Caco-2 (cell line): Measurements from ENCODE around the gene DLG4. TPM values are rescaled to one million over a fixed set of nuclear protein-coding genes. Genes with fewer than 3 reads are reported as not detected.

Source experiments
- BruUV-seq: library from RNA; stranded (reverse); fragments of 400-500 nt; replicated peaks from 2 replicates; lab custom pipeline; 2021; lab: Mats Ljungman, UMichigan
- CTCF ChIA-PET: fragments of 300-600 bp; sonication (Branson Sonifier 250); formaldehyde crosslinking; loops from one replicate; lab custom pipeline; 2022; ENCODE audit warnings: antibody characterized with exemption; lab: Charles Lee
- POLR2A ChIA-PET: fragments of 300-600 bp; sonication (Branson Sonifier 250); formaldehyde crosslinking; loops from one replicate; lab custom pipeline; 2022; ENCODE audit warnings: antibody characterized with exemption; lab: Charles Lee
- DNase-seq, 2 experiments: peaks; one replicate each; pipeline versions ENCODE4 v3.0.0 to v3.0.0-alpha.2; 2020 to 2022
- H3K27me3 ChIP-seq: replicated peaks from 2 replicates; pipeline ENCODE4 v1.6.0; 2011; ENCODE audit warnings: low read length; ENCODE audit not compliant: control insufficient read depth, insufficient read depth
- H3K36me3 ChIP-seq: 2 replicates; pipeline ENCODE4 v1.5.1; 2011; ENCODE audit warnings: low read length; ENCODE audit not compliant: control insufficient read depth, insufficient read depth
- H3K4me1 ChIP-seq: fragments of 250-450 bp; sonication (Bioruptor Pico); 2 replicates; pipeline ENCODE4 v1.5.1; 2020; ENCODE audit warnings: mild to moderate bottlenecking
- H3K4me3 ChIP-seq: 2 replicates; pipeline ENCODE4 v1.5.1; 2011; ENCODE audit warnings: low read depth, mild to moderate bottlenecking, control low read depth, low read length
- H3K9me3 ChIP-seq: fragments of 250-450 bp; sonication (Bioruptor Pico); 2 replicates; pipeline ENCODE4 v1.5.1; 2020; ENCODE audit warnings: mild to moderate bottlenecking, moderate library complexity
- H3K27ac Mint-ChIP-seq: one replicate; pipeline ENCODE4 v1.8.0; 2022; ENCODE audit warnings: mixed read lengths; ENCODE audit not compliant: unreplicated experiment
- H3K27me3 Mint-ChIP-seq: one replicate; pipeline ENCODE4 v1.8.0; 2022; ENCODE audit warnings: mixed read lengths; ENCODE audit not compliant: insufficient read depth, unreplicated experiment
- H3K36me3 Mint-ChIP-seq: one replicate; pipeline ENCODE4 v1.8.0; 2022; ENCODE audit warnings: mild to moderate bottlenecking, mixed read lengths; ENCODE audit not compliant: insufficient read depth, unreplicated experiment
- H3K4me1 Mint-ChIP-seq: one replicate; pipeline ENCODE4 v1.8.0; 2022; ENCODE audit warnings: low read depth, mixed read lengths; ENCODE audit not compliant: unreplicated experiment
- H3K4me3 Mint-ChIP-seq: one replicate; pipeline ENCODE4 v1.8.0; 2022; ENCODE audit warnings: mild to moderate bottlenecking, moderate library complexity, mixed read lengths; ENCODE audit not compliant: unreplicated experiment
- H3K9me3 Mint-ChIP-seq: one replicate; pipeline ENCODE4 v1.8.0; 2022; ENCODE audit warnings: mixed read lengths; ENCODE audit not compliant: unreplicated experiment
- intact Hi-C: fragments of 100-400 bp; cut with micrococcal nuclease; formaldehyde crosslinking; loops from one replicate; pipeline ENCODE4 v1.10.0; 2022; ENCODE audit not compliant: unreplicated experiment
- total RNA-seq: library from RNA; stranded (reverse); gene quantifications from 2 replicates; pipeline ENCODE4 v1.2.3, GENCODE V29; 2022
- TF ChIP-seq, protein P1 (sequence below), 2 experiments: fragments of 200-600 bp in 1 of 2; IDR thresholded peaks; 1 replicate in 1 of 2; 2 replicates in 1 of 2; pipeline versions ENCODE4 v1.5.1 to v1.8.0; 2011 to 2022; ENCODE audit warnings: antibody characterized with exemption in 1 of 2, control low read depth in 1 of 2, inconsistent platforms in 1 of 2, low read depth in 1 of 2, low read length in 1 of 2, mild to moderate bottlenecking in 1 of 2, moderate library complexity in 1 of 2; ENCODE audit not compliant: insufficient read depth in 1 of 2, severe bottlenecking in 1 of 2, unreplicated experiment in 1 of 2

The DLG4 gene
- total RNA-seq, 1 experiment from 2014 or later: 0.98 TPM

DNA sequence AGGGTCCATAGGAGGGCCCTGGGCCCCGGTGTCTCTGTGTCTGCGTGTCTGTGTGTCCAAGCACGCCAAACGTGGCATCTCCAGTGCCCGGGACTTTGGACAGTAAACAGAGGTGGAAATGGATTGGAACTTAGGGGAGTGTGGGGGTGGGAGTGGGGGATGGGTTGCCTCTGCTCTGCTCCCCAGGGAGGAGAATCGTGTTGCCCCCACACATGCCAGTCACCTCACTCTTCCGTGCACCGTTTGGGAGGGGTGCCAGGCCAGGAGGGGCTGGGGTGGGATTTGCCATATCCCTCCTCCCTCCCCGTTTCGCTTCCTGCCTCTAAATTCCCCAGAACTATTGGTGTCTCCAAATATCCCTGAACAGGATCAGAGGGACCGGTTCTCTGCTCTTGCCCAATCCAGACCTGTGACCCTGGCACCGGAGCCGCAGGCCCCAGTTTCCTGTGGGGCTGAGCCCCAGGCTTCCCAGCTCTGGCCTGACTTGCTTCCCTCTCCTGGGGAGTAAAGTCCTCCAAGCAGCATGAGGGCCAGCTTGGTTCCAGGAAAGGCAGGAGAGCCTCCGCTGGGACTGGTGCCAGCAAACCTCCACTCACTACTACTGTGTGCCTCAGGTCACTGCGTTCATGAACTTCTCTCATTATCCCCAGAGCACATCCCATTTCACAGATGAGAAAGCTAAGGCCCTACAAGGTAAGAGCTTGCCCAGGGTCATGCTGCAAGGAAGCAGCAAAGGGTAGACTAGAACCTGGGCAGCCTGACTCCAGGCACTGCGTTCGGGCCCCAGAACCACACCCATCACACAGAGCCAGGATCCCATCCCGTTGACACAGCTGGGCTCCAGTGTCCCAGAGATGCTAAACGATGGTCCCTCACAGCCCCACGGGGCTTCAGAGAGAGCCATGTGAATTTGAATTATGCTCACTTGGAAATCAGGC lies 40.0 kb downstream of the DLG4 start, which contains the start of gene ASGR1:
Gene ASGR1 (minus strand): TSS at position 54 of the 938 bp plus-strand sequence. CDS start 807 bp downstream, outside the sequence.
- no peak for DNase-seq
- intact Hi-C loops: loop anchor here (2.0 kb wide), 1 partner anchor 45 kb away; no protein-coding TSS in a partner anchor
- peak within 1 kb of the TSS; percentile 60 for H3K27ac Mint-ChIP-seq

DNA sequence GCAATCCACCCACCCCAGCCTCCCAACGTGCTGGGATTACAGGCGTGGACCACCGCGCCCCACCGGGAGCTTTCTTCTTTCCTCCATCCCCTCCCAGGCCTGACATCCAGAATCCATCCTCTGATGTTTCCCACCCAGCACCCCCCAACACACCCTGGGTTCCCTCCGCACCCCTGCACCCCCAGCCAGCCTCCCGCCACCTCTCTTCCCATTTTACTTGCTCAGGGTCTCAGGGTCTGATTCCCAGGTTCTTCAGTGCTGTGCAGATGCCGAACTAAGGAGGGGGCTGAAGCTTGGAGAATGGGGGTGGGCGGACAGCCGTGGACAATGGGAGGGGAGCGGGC lies 40.7 kb downstream of the DLG4 start:
- ChIA-PET CTCF (interaction anchor here (0.7 kb wide), 1 partner anchor 12 kb away, joined by 6 read pairs; no protein-coding TSS in a partner anchor), POLR2A (no interaction called here)
- Histone ChIP-seq H3K9me3 (no peaks in the 10 kb centered on the region), H3K36me3 (no peaks in the 10 kb centered on the region), H3K4me1 (no peaks in the 10 kb centered on the region), H3K4me3 (peak overlapping the region; percentile 23), H3K27me3 (no peaks in the 10 kb centered on the region)
- H3K36me3 Mint-ChIP-seq: no peaks in the 10 kb centered on the region
- no TSS peak for BruUV-seq
- TF ChIP-seq, protein P1, sequence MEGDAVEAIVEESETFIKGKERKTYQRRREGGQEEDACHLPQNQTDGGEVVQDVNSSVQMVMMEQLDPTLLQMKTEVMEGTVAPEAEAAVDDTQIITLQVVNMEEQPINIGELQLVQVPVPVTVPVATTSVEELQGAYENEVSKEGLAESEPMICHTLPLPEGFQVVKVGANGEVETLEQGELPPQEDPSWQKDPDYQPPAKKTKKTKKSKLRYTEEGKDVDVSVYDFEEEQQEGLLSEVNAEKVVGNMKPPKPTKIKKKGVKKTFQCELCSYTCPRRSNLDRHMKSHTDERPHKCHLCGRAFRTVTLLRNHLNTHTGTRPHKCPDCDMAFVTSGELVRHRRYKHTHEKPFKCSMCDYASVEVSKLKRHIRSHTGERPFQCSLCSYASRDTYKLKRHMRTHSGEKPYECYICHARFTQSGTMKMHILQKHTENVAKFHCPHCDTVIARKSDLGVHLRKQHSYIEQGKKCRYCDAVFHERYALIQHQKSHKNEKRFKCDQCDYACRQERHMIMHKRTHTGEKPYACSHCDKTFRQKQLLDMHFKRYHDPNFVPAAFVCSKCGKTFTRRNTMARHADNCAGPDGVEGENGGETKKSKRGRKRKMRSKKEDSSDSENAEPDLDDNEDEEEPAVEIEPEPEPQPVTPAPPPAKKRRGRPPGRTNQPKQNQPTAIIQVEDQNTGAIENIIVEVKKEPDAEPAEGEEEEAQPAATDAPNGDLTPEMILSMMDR (IDR thresholded peaks at IDR 0.05; ENCODE audit: insufficient read depth in 1 of 2, low read depth in 1 of 2, low read length in 1 of 2, severe bottlenecking in 1 of 2, unreplicated experiment in 1 of 2): no peak
- H3K27me3 Mint-ChIP-seq: no peaks in the 10 kb centered on the region
- peak overlapping the region; percentile 53 for H3K4me3 Mint-ChIP-seq
- intact Hi-C loops: loop anchor here (2.0 kb wide), 1 partner anchor 44 kb away; no protein-coding TSS in a partner anchor
- DNase-seq: no peak
- H3K4me1 Mint-ChIP-seq: no peaks in the 10 kb centered on the region
- no peak overlapping the region for H3K27ac Mint-ChIP-seq
- H3K9me3 Mint-ChIP-seq: no peaks in the 10 kb centered on the region

More for the DNA sequence above, 40.0 kb downstream of the DLG4 start, which contains the start of gene ASGR1:
- CTCF ChIA-PET: no interaction called here
- TF ChIP-seq, protein P1 (IDR thresholded peaks at IDR 0.05; ENCODE audit: insufficient read depth in 1 of 2, low read depth in 1 of 2, low read length in 1 of 2, severe bottlenecking in 1 of 2, unreplicated experiment in 1 of 2): no peak
- Histone ChIP-seq H3K36me3 (no peaks in the 10 kb centered on the region), H3K9me3 (no peaks in the 10 kb centered on the region), H3K4me3 (peak within 1 kb of the TSS; percentile 43), H3K4me1 (no peaks in the 10 kb centered on the region), H3K27me3 (no peaks in the 10 kb centered on the region)
- Mint-ChIP-seq H3K4me1 (no peaks in the 10 kb centered on the region), H3K4me3 (peak within 1 kb of the TSS; percentile 53), H3K36me3 (no peaks in the 10 kb centered on the region), H3K9me3 (no peaks in the 10 kb centered on the region), H3K27me3 (no peaks in the 10 kb centered on the region)
- POLR2A ChIA-PET: no interaction called here
- no TSS peak for BruUV-seq

DNA sequence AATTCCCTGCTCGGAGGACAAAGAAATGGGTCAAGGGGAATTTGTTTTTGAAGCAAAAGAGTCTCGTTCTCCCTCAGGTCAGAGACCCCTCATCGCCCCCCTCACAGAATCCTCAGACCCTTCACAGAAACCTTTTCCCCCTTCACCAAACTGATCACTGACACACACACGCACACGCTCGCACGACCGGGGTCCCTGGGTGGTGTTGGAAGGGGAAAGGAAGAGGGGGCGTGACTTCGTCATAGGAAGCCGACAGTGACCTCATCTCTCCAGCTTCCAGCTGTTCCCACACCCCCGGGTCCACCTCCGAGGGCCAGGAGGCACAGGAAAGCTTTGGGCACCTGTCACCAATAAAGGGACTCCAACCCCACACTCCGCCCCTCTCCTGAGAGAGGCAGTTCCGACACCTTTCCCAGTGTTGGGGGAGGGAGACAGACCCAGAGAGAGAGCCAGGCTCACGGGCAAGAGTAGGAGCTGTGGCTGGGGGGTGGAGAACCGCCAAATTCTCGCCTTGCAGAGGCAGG lies 41.6 kb downstream of the DLG4 start:
- peak; percentile 42 to 43 for DNase-seq
- TF ChIP-seq, protein P1 (IDR thresholded peaks at IDR 0.05; ENCODE audit: insufficient read depth in 1 of 2, low read depth in 1 of 2, low read length in 1 of 2, severe bottlenecking in 1 of 2, unreplicated experiment in 1 of 2): no peak
- ChIA-PET CTCF (interaction anchor here (0.5 to 1.3 kb wide), 3 partner anchors 13 to 132 kb away, joined by 3 to 8 read pairs (median 3); no protein-coding TSS in a partner anchor), POLR2A (no interaction called here)
- Histone ChIP-seq H3K27me3 (no peaks in the 10 kb centered on the region), H3K9me3 (no peaks in the 10 kb centered on the region), H3K4me1 (no peaks in the 10 kb centered on the region), H3K4me3 (peak overlapping the region; percentile 43), H3K36me3 (no peaks in the 10 kb centered on the region)
- Mint-ChIP-seq H3K27ac (peak overlapping the region; percentile 60), H3K4me1 (no peaks in the 10 kb centered on the region), H3K4me3 (no peak overlapping the region), H3K27me3 (no peaks in the 10 kb centered on the region), H3K9me3 (no peaks in the 10 kb centered on the region), H3K36me3 (no peaks in the 10 kb centered on the region)
- intact Hi-C loops: loop anchor here (2.0 kb wide), 1 partner anchor 43 kb away; no protein-coding TSS in a partner anchor
- no TSS peak for BruUV-seq
